Fibroblast of the aortic adventitia (primary cell): Measurements from ENCODE around the gene R3HDM4. TPM values are rescaled to one million over a fixed set of nuclear protein-coding genes. Genes with fewer than 3 reads are reported as not detected.

Experiments
- DNase-seq: peaks from one replicate; pipeline ENCODE4 v3.0.0-alpha.2; 2010; ENCODE audit warnings: low read depth
- H3K4me3 ChIP-seq: 2 replicates; pipeline ENCODE4 v1.5.1; 2011; ENCODE audit warnings: low read depth, mild to moderate bottlenecking, control low read depth, low read length, moderate library complexity
- CTCF ChIP-seq: IDR thresholded peaks from 2 replicates; pipeline ENCODE4 v1.5.1; 2011; ENCODE audit warnings: mild to moderate bottlenecking, low read length, control low read depth, inconsistent platforms; ENCODE audit not compliant: insufficient read depth
- total RNA-seq: library from RNA; depleted of rRNA; stranded (reverse); fragments of >200 nt; gene quantifications from 2 replicates; pipeline ENCODE4 v1.2.3, GENCODE V29; 2012; ENCODE audit warnings: low replicate concordance

The R3HDM4 gene
- total RNA-seq, 1 donor, result 25.8 TPM

- DNase-seq, result no peak
- no peak for TF ChIP-seq CTCF
- no peak overlapping the region for H3K4me3 ChIP-seq
These were observed 16.3 kb upstream of the R3HDM4 start for GRCh38 chr19:929203-929890.

- H3K4me3 ChIP-seq, result no peak overlapping the region
These were observed 15.6 kb upstream of the R3HDM4 start for GRCh38 chr19:928471-929202.

GRCh38 chr19:927780-928401 is 14.9 kb upstream of the R3HDM4 start:
- peak overlapping the region; percentile 88 for H3K4me3 ChIP-seq
- no peak for TF ChIP-seq CTCF
- DNase-seq, result no peak

More at GRCh38 chr19:928471-929202, 15.6 kb upstream of the R3HDM4 start:
- TF ChIP-seq CTCF, result no peak
- no peak for DNase-seq

- peak overlapping the region; percentile 88 for H3K4me3 ChIP-seq
- DNase-seq, result no peak
- TF ChIP-seq CTCF, result no peak
These were observed 14.3 kb upstream of the R3HDM4 start for GRCh38 chr19:927351-927779.

- peak; percentile 38 for DNase-seq
- TF ChIP-seq CTCF, result no peak
- H3K4me3 ChIP-seq, result peak overlapping the region; percentile 88
These were observed 13.8 kb upstream of the R3HDM4 start for GRCh38 chr19:926589-927350.

- no peak for DNase-seq
- H3K4me3 ChIP-seq, result peak overlapping the region; percentile 88
- no peak for TF ChIP-seq CTCF
These were observed 13.2 kb upstream of the R3HDM4 start for GRCh38 chr19:926323-926588.
